ENCODE results near the gene SYT6.

- TF ChIP-seq CTCF (conservative IDR thresholded peaks at IDR 0.05), result no peak
- TF ChIP-seq EZH2 (IDR thresholded peaks at IDR 0.05; ENCODE audit: low read depth), result no peak
These were observed 20.0 kb upstream of the SYT6 start for GRCh38 chr1:114173680-114174079.
